GM19099 (cell line): ENCODE results near the gene VDR.

Experiments used
- POLR2A ChIP-seq: IDR thresholded peaks from 3 replicates; pipeline ENCODE4 v1.6.1; 2011; ENCODE audit warnings: low read depth; ENCODE audit not compliant: insufficient read length; ENCODE audit errors: extremely low read depth

Gene VDR

DNA sequence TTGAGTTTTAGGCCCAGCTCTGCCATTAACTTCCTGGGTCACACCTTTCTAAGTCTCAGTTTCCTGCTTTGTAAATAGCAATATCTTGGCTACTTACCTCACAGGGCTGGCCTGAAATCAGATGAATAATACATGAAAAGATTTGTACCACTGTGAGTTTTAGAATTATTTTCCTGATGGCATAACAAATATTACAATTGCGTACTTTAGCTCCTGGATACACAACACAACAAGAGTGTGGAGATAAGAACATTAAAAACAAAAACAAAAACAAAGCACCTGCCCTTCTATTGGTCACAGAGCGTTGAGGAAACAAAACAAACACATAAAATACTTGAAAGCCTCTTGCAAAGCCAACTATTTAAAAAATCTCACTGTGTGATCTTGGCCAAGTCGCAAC lies 80.2 kb downstream of the VDR start:
- no peak for TF ChIP-seq POLR2A

DNA sequence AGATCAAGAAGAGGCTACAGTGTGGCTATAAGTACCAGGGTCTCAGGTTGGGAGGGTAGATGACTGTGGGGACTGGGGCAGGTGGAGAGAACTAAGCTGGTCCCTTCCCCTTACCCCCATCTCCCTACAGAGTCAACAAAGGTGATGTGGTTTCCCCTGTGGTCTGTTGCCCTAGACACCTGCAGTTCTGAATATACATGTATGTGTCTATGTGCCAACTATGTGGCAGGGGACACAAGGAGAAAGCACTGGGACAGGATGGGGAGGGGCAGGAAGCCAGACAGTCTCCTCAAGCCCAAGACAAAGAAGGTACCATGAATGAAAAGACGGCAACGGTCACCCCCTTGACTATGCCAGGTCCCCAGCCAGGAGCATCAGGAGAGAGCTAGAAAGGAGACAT lies 80.6 kb downstream of the VDR start:
- TF ChIP-seq POLR2A = no peak

DNA sequence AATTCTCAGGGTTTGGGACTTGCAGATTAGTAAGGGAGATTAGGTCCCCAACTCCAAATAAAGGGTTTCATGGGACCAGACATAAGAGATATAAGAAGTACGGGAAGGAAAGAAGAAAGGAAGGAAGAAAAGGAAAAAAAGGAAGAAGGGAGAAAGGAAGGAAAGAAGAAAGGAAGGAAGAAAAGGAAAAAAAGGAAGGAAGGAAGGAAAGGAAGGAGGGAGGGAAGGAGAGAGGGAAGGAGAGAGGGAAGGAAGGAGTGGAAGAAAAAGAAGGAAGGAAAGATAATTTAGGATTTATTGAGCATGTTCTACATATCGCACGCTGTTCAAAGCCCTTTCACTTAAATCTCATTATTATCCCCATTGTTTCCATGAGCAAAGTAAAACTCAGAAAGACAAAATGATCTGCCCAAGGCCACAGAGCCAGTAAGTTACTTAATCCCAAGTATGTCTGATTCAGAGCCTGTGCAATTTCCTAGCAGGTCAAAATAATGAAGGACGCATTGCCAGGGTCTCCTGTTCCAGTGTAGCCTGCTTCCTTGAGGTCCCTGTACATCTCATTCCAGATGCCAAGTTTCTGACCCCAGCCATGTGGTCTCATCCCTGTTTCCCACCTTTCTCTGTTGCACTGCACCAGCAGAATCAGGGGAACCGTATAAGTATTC lies 81.2 kb downstream of the VDR start:
- TF ChIP-seq POLR2A = no peak

DNA sequence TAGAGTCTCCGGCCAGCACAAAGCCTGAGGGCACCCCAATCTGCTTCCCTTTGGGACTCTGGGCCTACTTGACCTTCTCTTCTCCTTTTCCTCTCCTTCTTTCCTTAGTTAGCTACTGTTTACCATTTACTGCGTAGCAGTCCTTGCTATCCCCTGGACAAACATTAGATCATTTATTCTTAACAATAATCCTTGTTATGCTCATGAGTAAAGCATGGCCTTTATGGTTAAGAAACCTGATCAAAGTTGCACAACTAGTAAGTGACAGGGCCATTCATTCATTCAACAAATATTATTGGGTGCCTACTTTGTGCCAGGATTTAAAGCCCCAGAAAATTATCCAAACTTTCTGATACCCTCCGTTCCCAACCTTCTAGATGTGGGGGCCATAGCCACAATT lies 81.9 kb downstream of the VDR start:
- TF ChIP-seq POLR2A = no peak

DNA sequence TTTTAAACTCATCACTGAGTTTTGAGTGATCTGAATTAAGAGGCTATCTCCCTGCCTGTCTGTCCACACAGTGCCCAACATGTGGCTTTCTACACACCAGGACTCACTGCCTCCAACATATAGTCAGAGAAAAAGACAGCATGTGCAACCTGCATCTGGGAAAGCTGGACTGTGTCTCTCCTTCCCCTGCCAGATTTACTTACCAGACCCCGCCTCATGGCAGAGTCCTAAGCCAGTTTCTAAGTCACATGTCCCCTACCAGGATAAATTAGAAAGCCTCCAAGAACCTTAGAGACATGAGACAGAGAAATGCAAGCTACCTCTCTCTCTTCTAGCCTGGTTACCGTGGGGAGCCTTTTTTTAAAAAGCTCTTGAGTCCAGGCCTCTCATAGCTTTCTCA lies 82.4 kb downstream of the VDR start:
- no peak for TF ChIP-seq POLR2A

DNA sequence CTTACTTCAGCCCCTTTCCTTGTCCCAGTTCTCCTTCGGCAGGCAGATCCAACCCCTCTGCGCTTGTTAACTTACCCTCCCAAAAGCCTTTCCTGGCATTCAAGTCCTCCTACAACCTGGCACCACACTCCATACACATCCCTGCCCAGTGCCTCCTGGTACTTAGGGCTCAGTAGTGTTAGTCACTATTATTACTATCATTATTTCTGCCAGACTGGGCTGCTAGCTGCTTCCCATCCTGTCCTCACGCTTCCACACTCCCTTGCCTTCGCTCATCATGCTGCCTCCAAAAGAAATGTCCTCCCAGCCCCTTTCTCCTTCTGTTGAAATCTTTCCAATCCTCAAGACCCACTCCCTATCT lies 83.5 kb downstream of the VDR start:
- no peak for TF ChIP-seq POLR2A

DNA sequence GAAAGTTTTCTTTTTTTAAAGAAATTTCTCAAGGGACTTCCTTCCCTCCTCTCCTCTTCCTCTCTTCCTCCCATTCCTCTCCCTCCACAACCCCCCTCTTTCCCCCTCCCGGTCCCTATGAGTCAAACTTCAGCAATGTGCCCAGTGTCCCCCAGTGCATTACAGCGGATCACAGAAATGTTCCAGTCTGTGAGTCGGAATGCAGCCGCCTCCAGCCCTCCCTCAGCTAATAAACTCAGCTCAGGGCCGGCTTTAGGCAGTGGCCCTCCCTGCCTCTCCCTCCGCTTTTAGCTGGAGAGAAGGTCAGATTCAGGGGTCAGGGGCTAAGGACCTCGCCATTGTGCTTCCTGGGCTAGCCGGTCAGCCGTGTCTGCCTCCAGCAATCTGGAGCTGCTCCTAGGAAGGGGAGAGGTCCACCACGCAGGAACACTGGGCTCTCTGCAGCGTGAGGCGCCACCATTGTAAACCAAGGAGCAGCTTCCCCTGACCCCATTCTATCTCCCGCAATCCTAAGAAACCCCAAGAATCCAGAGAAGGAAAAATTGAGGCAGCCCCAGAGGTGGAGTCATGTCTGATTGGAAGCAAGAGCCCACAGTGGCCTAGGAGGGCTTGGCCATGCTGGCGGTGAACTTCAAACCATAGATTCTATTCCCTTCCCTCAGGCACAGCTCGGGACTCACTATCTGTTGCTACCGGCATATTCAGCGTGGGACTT lies 84.0 kb downstream of the VDR start:
- no peak for TF ChIP-seq POLR2A

DNA sequence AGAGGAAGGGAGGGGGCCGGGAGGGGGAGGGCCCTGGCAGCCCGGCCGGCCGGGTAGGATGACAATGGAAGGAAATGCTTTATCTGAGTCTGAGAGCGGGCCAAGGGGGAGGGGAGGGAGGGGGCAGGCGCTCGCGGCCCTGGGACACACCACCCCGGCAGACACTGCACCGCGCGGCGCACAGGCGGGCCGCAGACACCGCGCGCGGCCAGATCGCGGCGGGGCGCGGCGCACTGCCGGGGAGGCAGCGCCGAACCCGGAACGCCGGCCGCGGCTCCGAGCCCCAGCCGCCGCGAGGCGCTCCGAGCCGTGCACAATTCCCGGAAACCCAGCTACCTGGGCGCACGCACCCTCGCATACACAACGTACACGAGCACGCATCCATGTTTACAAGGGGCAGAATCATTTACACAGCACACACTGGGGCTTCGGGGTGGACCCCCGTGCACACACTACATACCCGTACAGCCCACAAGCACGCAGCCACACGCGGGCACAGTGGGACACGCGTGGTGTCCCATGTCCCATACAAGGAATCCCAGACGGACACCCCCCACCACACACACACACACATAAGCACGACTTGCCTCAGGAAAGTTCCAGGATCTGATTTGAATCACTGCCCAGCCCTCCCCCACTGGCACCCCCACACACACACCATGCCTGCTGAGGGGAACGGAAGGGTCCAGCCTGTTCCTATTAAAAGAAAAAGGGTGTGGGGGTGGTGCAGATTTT lies 84.7 kb downstream of the VDR start, which contains the start of gene HDAC7:
Gene HDAC7, minus strand, starts transcription at position 8 of the 735 bp plus-strand sequence. CDS start 118 bp downstream, outside the sequence.
- peak; percentile 43 for TF ChIP-seq POLR2A

DNA sequence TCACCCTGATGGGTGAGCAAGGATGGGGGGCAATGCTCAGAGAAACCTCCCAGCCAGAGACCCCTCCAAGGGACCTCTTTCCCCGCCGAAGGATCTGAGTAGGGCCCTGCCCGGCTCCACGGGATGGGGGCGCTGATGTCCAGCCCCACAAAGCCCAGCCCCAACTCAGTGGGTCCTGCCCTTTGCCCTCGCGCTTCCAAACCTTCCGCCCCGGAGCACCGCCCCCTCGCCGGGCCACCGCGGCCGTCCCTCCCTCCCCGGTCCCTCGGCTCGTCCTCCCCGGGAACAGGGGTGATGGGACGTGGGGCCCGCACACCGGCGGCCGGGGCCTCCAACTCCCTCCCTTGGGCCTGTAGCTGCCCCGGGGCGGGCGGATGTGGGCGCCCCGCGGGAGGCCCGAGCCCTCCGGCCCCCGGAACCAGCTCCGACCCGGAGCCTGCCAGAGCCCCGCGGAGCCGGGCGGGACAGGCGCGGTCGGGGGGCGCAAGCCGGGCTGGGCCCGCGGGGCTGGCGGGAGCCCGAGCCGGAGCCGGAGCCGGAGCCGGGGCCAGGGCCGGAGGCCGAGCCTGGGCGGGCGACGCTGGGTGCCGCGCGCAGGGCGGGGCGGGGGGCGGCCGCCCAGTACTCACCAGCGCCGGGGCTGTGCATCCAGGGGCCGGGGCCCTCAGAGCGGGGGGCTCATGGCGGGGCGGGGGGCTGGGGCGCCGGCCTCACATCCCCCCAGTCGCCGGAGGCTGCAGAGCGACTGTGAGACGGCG lies 85.5 kb downstream of the VDR start:
- no peak for TF ChIP-seq POLR2A

DNA sequence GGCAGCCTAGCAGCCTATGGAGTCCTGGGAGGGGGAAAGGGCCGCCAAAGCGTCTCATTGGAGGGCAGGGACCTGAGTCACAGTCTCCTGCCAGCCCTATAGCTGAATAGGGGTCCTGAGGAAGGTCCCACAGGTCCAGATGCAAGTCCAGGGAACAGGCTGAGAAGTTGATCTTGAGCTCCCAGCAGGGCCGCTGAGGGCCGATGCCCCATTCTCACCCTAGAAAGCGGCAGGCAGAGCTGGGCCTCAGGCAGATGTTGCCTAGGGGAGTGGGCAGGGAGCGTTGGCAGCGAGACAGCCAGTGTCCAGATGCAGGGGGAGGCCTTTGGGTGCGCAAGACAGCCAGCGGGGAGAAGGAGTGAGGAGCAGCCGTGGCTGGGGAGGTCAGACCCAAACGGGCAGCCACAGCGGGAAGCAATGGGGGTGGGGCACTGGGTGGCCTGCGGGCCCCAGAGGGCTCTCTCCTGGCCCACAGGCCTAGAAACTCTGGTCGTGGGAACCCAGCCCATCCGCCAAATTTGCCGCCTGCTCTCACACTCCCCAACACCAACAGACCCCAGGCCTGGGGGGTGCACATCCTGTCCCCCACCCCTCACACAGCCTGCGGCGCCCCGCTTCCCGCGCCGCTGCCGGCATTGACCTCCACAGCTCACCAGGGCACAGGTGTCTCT lies 86.2 kb downstream of the VDR start:
- no peak for TF ChIP-seq POLR2A

DNA sequence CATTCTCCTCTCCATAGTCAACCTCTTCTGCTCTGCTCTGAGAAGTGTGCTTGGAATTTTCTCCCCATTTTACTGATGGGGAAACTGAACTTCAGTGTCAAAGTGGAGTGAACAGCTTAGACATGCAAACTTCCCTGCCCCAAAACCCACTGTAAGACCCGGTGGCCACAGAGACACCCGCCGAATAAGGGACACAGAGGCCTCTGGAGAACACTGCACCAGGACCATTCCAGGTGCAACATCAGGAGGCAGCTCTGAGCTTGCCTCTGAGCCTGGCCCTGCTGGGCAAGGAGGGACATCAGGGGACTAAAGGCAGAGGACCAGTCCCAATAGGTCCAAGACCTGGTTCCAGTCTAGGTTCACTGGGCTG lies 86.8 kb downstream of the VDR start:
- no peak for TF ChIP-seq POLR2A

DNA sequence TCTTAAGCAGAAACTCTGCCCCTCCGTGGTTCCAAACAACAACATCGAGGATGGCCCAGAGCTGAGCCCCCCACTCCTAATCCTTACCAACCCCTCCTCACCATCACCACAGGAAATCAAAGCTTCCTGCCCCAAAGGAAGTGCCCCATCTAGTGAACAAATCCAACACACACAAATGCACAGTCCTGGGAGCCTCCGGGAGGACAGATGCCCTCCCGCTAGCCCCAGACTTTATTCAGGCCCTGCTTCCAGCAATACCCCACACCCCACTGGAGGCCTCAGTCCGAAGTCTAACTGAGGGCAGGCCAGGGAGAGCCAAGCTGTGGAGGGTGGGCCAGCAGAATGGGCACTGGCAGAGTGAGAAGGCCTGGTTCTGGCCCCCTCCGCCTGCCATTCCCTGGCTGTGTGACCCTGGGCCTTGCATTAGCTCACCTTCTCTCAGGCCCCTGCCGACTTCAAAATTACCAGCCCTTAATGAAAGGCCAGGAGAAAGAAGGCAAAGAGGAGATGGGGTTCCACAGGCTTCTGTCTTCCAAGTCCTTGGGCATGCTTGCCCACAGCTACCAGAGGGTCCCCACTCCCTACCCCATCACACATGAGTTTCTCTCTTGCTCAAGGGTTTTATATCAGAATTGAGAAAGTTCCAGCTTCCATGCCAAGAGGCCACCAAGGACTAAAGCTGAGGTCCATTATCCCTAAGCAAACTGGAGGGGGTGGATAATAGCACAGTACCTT lies 87.4 kb downstream of the VDR start:
- no peak for TF ChIP-seq POLR2A

DNA sequence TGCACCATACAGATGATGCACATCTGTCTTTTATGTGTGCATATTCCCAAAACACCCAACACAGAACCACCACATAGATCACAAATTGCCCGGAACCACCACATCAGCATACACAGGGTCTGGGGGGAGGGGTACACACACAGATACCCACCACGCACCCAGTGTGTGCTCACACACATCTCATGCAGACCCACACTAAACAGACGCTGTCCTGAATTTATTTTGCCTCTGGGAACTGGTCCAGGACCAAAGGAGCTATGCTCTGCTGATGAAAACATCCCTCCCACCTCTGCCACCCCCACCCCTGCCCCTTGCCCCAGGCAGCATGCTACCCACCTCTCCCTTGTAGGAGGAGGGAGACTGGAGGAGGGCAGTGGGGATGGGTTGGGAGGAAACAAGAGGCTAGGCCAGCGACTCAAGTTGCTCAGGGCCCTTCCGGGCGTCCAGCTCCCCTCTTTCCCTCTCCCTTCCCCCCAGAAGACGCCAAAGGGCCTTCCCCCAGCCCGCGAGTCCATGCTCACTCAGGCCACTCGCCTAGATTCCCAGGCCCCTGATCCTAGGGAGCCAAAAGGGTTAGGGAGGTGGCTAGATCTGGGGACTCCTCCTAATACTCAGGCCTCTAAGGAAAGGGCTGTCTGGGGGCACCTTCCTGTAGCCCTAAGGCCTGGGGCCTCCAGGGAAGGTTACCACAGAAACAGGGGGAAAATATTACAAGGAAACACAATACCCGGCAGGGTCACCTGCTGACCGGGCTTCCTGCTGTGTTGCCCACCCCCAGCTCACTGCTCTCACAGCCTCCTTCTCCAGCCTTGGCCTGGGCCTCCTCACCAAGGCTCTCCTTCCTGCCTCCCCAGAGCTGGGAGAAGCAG lies 88.2 kb downstream of the VDR start:
- no peak for TF ChIP-seq POLR2A
